ENCODE data around the gene CRYBG3.

DNA sequence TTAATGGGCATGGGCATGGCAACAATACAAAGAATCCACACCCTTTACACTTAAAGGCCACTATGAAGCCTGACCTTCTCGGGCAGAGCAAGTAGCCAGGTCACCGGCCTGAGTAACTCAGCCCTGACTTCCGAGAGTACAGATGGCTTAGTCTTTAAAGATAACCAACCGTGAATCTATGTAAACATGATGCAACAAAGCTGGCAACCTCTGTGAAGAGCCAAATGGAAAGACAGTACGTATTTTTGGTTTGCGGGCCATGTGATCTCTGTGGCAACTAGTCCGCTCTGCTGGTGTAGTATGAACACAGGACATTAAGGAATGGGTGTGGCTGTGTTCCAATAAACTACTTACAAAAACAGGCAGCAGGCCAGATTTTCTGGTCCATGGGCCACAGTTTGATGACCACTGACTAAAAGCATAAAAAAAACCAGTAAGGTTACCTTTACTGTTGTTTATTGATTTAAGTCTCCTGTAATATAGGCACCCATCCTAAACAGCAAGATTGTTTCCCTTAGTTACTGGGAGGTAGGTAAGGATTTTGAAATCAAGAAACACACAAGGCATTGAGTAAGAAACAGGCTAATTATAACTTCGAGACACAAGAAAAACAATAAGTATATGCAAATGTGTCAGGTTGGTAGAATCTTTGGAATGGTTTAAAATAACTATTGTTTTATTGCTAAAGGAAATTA lies 136.0 kb downstream of the CRYBG3 start:
- TF ChIP-seq POLR2AphosphoS5 (IDR thresholded peaks at IDR 0.05; ENCODE audit: insufficient read depth in 1 of 2, low read depth in 1 of 2) (no peak), POLR2A (IDR thresholded peaks at IDR 0.05) (no peak)
- TF ChIP-seq, protein P1, sequence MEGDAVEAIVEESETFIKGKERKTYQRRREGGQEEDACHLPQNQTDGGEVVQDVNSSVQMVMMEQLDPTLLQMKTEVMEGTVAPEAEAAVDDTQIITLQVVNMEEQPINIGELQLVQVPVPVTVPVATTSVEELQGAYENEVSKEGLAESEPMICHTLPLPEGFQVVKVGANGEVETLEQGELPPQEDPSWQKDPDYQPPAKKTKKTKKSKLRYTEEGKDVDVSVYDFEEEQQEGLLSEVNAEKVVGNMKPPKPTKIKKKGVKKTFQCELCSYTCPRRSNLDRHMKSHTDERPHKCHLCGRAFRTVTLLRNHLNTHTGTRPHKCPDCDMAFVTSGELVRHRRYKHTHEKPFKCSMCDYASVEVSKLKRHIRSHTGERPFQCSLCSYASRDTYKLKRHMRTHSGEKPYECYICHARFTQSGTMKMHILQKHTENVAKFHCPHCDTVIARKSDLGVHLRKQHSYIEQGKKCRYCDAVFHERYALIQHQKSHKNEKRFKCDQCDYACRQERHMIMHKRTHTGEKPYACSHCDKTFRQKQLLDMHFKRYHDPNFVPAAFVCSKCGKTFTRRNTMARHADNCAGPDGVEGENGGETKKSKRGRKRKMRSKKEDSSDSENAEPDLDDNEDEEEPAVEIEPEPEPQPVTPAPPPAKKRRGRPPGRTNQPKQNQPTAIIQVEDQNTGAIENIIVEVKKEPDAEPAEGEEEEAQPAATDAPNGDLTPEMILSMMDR (IDR thresholded peaks at IDR 0.05) = no peak

Measured in vagina (tissue), 2 donors.